ENCODE measurements around the gene ARPC4.

DNA sequence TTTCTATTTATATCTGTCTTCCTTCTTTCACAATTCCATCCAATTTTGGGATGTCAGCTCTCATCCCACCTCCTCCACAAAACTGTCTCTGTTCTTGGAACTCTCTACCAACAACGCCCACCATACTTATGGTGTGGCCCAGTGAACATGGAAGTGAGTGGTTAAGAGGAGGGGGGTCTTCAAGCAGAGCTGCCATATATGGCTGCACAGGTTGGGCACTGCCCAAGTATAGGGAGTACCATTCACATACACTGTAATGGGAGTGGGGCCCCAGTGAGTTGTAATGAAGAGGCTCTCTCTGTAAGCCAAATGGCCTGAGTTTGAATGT is 15.2 kb upstream of the ARPC4 start:
- TF ChIP-seq, protein P1, sequence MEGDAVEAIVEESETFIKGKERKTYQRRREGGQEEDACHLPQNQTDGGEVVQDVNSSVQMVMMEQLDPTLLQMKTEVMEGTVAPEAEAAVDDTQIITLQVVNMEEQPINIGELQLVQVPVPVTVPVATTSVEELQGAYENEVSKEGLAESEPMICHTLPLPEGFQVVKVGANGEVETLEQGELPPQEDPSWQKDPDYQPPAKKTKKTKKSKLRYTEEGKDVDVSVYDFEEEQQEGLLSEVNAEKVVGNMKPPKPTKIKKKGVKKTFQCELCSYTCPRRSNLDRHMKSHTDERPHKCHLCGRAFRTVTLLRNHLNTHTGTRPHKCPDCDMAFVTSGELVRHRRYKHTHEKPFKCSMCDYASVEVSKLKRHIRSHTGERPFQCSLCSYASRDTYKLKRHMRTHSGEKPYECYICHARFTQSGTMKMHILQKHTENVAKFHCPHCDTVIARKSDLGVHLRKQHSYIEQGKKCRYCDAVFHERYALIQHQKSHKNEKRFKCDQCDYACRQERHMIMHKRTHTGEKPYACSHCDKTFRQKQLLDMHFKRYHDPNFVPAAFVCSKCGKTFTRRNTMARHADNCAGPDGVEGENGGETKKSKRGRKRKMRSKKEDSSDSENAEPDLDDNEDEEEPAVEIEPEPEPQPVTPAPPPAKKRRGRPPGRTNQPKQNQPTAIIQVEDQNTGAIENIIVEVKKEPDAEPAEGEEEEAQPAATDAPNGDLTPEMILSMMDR (IDR thresholded peaks at IDR 0.05), result no peak
- TF ChIP-seq POLR2AphosphoS5 (IDR thresholded peaks at IDR 0.05) (no peak), POLR2A (IDR thresholded peaks at IDR 0.05) (no peak), EP300 (IDR thresholded peaks at IDR 0.05) (no peak)
